IPS-NIHi7 (cell line): ENCODE results near the gene PACSIN1.

ENCODE experiments used
- DNase-seq: peaks from one replicate; pipeline ENCODE4 v3.0.0; 2012; ENCODE audit warnings: mixed read lengths; ENCODE audit errors: extremely low spot score

The PACSIN1 gene

DNA sequence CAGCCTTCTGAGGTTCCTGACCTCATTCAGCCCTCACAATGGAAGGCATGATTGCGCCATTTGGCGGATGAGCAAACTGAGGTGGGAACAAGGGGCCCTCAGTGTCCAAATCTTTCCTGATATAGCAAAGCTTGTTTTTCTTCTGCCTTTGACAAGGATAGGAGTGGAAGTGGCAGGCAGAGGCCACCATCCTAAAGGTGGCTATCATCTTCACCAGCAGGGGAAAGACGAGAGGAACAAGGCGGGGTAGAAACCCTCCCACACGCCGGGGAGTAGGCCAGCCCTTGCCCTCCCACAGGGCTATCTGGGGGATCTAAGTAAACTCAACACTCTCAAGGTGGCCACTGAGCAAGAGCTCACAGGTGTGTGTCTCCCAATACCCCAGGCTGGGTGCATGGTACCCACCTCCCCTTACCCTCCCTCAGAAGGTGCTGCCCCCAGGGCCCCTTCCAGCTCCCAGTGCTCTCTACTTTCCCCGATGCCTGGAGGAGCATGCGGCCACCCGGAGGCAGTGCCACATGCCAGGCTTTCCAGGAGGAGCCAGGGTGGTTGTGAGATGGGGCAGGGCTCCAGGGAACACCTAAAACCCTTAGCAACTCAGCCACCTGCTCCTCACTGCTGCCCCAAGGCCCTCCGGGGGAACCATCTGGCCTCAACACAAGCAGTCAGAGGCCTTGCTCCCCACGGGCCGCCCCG, 79.0 kb downstream of the PACSIN1 start:
- DNase-seq = no peak

GRCh38 chr6:34546551-34547321, 80.9 kb downstream of the PACSIN1 start:
- DNase-seq = no peak

DNA sequence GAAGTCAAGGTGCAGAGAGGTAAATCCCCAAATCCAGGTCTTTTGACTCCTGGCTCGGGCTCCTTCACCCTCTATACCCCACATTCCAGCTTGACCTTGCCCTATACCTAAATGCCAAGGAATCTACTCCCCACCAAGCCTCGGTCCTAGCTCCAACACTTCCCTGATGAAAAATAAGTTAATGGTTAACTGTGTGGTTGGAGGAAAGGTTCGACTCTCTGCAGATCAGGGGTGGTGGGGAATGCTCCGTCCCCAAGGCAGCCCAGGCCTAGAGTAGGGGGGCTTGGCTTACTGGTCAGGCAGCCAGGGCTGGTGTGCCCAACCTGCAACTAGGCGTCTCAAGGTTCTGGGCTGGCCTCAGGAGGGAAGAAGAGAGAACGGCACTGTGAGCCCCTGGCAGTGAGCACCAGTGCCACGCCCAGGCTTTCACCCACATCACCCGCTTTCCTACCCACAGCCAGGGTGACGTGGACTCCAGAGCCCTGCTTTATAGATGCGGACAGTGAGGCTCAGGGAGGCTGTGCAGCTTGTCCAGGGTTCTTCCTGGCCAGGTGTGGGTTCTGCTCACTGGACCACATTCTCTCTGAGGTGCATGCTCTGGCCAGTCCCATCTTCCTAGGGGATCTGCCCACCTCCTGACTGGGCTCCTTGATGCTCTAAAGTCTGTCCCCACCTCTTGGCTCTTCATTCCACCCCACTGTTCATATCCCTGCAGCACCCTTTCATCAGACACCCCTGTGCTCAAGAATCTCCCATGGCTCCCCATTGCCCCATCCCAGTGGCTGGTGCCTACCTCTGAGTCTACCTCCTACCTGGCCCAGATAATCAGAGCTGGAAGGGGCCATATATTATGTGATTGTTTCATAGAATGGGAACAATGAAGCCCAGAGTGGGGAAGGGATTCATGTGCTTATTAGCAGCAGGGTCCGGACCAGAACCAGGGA, 82.1 kb downstream of the PACSIN1 start:
- no peak for DNase-seq

- no peak for DNase-seq
Observed at GRCh38 chr6:34549026-34549803, 83.3 kb downstream of the PACSIN1 start.

- DNase-seq = no peak
Observed at GRCh38 chr6:34549804-34550202, 83.9 kb downstream of the PACSIN1 start.

- no peak for DNase-seq
Observed at GRCh38 chr6:34551720-34552119, 85.8 kb downstream of the PACSIN1 start.

GRCh38 chr6:34552620-34553019, 86.7 kb downstream of the PACSIN1 start:
- DNase-seq = no peak

DNA sequence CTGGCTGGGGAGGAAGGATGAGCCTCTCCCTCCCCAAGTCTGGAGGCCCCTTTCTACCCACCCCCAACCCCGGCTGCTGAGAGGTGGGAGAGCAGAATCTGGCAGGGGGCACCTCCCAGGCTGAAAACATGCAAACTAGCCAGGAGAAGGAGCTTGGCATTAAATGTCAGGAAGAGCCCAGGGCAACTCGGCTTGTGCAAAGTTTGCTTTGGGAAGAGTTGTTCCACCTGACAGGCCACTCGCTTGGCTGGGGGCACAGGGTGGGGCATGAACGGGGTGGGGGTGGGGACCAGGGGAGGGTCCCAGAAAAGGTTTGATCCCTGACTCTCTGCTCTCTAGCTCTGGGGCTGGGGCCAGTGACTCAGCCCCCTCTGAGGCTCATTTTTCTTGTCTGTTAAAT, 87.3 kb downstream of the PACSIN1 start:
- DNase-seq = no peak

GRCh38 chr6:34553750-34554149, 87.9 kb downstream of the PACSIN1 start:
- DNase-seq = no peak

DNA sequence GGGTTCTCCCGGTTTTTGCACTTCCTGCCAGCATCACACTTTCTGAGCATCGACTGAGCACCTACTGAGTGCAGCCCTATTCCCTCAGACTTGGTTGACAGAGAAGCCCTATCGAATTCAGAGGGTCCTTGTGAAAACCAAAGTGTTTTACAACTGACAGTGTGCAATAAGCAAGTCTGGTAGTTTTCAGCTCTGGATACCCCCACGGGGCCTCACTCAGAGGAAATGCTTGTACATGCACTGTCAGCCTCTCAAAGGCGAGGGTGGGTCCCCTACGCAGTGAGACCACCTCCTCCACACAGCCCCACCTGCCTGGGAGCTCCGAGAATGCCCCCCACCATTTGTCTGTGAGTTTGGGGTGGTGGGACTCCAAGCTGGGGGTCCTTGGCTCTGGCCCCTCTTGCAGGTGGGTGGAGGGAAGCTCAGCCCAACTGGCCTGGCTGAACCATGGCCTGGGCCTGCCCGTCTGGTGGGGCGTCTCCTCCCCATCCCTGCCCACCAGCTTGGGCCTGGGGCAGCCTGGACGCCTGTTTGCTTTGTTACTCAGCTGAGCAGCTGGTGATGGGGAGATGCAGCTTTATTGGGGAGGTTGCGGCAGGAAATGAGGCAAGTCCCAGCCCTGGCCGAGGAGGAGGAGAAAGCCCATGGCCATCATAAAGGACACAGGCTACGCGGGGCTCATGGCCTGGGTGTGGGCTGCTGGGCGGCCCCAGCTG, 88.6 kb downstream of the PACSIN1 start:
- DNase-seq = no peak

DNA sequence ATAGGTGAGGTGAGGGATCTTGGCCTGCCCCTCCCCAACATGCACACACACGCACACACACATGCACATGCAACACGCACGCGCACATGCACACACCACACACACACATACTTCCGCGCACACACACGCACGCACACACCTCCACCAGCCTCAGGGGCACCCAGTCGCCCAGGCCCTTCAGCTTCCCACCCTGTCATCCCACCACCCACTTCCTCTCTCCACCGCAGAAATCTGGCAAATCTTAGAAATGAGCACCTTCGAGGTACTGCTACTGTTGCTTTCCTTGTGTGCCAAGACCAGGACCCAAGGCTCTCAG, 89.1 kb downstream of the PACSIN1 start:
- DNase-seq = no peak

DNA sequence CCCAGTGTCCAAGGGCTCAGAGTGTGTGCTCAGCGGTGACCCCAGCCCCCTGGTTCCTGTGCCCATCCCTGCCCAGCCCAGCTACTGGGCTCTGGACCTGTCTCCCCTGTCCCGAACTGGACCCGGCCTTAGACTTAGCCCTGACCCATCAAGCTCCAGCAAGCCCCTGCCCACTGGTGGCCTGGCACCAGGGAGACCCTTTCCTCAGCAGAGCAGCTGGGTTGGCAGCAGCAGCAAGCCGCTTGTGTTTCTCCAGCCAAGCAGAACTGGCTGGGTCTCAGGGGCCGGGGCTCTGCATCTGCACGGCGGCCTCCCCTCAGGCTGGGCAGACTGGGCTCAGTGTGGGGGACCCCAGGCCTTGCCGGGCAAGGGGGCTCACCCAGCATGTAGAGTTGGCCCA, 89.5 kb downstream of the PACSIN1 start:
- DNase-seq = no peak

DNA sequence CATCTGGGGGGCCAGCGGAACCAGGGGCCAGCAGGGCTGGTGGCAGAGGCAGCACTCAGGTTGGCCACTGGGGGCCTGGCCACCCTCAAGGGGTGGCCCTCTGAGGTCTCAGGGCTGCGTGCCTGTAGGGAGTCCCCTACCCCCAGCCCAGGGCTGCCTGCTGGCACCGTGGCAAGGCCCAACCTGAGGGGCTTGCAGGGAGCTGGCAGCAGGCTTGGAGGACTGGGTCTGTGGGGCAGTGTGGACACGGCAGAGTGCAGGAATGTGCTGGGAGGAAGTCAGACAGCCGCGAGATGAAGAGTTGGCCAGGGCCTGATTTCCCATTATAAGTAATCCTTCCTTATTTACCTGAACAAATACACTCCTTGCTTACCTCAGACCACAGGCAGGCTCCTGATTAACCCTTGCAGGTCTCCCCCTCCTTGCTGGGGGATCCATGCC, 90.2 kb downstream of the PACSIN1 start, which contains the start of gene SPDEF:
TSS of gene SPDEF (minus strand) at position 299 of the 441 bp plus-strand sequence. CDS start 11,874 bp downstream, outside the sequence.
- no peak for DNase-seq

GRCh38 chr6:34556493-34556892, 90.6 kb downstream of the PACSIN1 start:
- DNase-seq = no peak

DNA sequence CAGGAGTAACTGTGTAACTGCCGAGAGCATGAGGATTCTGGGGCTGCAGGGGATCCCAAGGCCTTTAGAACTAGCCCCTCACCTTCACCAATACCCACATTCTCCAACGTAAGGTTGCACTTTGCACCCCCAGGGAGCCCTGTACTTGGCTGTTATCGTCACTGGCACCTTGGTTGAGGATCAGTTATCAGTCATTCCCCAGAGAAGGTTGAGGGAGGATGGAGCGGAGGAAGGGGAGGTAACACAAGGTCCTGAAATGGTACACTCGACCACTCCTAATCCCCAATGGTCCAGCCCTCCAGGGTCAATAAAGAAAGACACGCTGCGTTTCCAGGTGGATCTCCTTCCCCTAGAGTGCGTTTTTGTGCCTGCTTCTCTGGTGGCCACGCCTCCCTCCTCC, 91.4 kb downstream of the PACSIN1 start:
- DNase-seq = no peak

DNA sequence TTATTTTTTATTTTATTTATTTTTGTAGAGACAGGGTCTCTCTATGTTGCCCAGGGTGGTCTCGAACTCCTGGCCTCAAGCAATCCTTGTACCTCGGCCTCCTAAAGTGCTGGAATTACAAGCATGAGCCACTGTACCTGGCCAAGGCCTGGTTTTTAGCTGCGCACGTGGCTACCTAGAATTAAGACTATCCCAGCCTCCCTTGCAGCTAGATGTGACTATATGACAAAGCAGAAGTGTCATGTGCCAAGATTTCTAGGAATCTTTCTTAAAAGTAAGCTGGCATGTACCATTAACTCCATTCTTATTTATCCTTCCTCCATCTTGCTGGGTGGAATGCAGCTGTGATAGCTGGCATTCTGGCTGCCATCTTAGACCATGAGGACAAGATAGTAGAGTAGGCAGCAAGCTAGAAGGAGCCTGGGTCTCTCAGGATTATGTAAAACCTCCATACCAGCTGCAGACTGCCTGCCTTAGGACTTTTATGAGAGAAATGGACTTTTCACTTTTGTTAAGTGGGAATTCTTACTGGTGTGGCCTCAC, 92.4 kb downstream of the PACSIN1 start:
- no peak for DNase-seq

GRCh38 chr6:34559651-34560365, 93.9 kb downstream of the PACSIN1 start:
- DNase-seq = peak; percentile 62

DNA sequence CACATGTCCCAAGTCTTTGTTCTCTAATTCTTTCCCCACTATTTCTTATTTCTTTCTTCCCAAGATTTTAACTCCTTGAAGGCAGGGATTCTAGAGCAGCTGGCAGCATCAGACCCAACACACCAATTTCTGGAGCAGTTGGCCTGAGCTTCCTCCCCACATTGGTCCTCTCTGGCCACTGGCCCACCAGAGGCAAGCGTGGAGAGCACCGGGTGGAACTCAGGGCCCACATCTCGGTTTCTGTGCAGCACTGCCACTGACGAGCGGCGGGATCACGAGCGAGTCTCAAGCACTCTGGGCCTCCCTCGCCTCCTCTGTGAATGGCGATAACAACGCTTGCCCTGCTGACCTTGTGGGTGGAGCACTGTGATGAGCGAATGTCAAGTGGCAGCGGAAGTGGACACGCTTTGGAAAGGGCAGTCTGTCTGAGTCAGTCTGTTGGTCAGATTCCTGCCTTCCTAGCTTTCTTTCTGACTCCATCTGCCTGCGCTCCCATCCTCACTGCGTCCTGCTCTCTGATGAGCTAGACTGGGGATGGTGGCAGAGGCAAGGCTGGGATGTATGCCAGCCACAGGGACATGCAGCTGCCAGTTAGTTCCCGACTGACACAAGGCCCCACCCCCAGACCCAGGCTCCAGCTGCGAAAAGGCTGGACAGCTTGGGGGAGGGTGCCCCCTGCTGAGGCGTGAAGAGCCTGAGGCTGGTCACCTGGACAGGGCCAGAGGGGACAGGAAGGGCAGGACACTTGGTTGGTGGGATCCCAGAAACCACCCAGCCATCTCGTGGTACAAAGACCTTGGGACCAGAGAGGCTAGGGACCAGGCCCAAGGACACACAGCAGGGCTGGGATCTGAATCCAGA, 94.7 kb downstream of the PACSIN1 start:
- DNase-seq = no peak

DNA sequence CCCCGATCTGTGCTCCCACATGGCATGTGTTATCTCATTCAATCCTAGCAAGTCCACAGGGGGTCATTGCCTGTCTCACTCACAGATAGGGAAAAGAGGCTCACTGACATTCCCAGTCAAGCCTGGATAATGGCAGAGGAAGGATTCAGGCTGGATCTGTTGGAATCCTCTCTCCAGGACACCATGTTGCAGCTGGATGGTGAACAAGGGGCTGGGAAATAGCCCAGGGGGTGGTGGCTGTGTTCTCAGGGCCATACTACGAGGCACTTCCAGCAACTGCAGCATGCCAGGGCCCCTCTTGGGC, 95.3 kb downstream of the PACSIN1 start:
- DNase-seq = no peak
